Measurements from ENCODE around the gene LRRC52.

DNA sequence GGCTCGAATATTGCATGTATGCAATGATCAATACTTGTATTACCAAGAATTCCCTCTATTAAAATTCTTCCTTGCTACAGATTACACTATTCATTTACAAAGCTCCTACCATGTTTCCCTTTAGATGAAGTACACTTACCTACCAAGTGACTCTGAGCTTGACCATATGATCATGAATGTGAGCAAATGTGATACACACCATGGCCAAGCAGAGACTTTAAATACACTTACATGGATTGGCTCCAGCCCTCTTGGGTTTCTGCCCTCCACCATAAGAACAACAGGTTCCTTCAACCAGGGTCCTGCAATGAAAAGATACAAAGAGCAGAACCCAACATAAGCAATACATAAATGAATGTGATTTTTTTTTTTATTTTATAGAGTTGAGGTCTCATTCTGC is 30.0 kb downstream of the LRRC52 start:
- TF ChIP-seq, protein P1, sequence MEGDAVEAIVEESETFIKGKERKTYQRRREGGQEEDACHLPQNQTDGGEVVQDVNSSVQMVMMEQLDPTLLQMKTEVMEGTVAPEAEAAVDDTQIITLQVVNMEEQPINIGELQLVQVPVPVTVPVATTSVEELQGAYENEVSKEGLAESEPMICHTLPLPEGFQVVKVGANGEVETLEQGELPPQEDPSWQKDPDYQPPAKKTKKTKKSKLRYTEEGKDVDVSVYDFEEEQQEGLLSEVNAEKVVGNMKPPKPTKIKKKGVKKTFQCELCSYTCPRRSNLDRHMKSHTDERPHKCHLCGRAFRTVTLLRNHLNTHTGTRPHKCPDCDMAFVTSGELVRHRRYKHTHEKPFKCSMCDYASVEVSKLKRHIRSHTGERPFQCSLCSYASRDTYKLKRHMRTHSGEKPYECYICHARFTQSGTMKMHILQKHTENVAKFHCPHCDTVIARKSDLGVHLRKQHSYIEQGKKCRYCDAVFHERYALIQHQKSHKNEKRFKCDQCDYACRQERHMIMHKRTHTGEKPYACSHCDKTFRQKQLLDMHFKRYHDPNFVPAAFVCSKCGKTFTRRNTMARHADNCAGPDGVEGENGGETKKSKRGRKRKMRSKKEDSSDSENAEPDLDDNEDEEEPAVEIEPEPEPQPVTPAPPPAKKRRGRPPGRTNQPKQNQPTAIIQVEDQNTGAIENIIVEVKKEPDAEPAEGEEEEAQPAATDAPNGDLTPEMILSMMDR (conservative IDR thresholded peaks at IDR 0.05), result no peak
- no peak for TF ChIP-seq EZH2 (IDR thresholded peaks at IDR 0.05; ENCODE audit: low read depth)
